HEK293T (cell line): Measurements from ENCODE around the gene TLX2.

Experiments used
- BHLHE40 ChIP-seq: fragments of 450-650 bp; IDR thresholded peaks from 2 replicates; pipeline ENCODE4 v1.6.1; 2016; ENCODE audit warnings: mild to moderate bottlenecking, moderate library complexity, borderline replicate concordance
- FOXA1 ChIP-seq: fragments of 450-650 bp; IDR thresholded peaks from 2 replicates; pipeline ENCODE4 v1.6.1; 2016; ENCODE audit warnings: mild to moderate bottlenecking
- FOXK2 ChIP-seq: fragments of 450-650 bp; IDR thresholded peaks from 2 replicates; pipeline ENCODE4 v1.6.1; 2016; ENCODE audit warnings: mild to moderate bottlenecking
- FOXM1 ChIP-seq: fragments of 450-650 bp; IDR thresholded peaks from 2 replicates; pipeline ENCODE4 v1.6.1; 2017; ENCODE audit warnings: mild to moderate bottlenecking, borderline replicate concordance
- L3MBTL2 ChIP-seq: fragments of 450-650 bp; conservative IDR thresholded peaks from 2 replicates; pipeline ENCODE4 v1.6.1; 2016; ENCODE audit warnings: mild to moderate bottlenecking
- PKNOX1 ChIP-seq: fragments of 450-650 bp; IDR thresholded peaks from 2 replicates; pipeline ENCODE4 v1.6.1; 2016
- SP1 ChIP-seq: fragments of 450-650 bp; IDR thresholded peaks from 2 replicates; pipeline ENCODE4 v1.6.1; 2017

- TF ChIP-seq FOXA1 (no peak), FOXK2 (no peak), L3MBTL2 (no peak), SP1 (no peak), FOXM1 (no peak), PKNOX1 (no peak), BHLHE40 (no peak)
Observed at GRCh38 chr2:74542978-74543377, 28.7 kb downstream of the TLX2 start.
